Mammary epithelial cell (primary cell): ENCODE data around the gene DUSP16.

Experiments used
- EZH2 ChIP-seq: IDR thresholded peaks from 2 replicates; pipeline ENCODE4 v1.6.1; 2012; ENCODE audit warnings: low read length, inconsistent platforms, borderline replicate concordance
- TF ChIP-seq, protein P1 (sequence below), 2 donors: IDR thresholded peaks in 1 of 2; conservative IDR thresholded peaks in 1 of 2; 2 replicates each; pipeline ENCODE4 v1.5.1; 2011 to 2012; ENCODE audit warnings: inconsistent platforms in 2 of 2, low read length in 2 of 2, mild to moderate bottlenecking in 2 of 2, control low read depth in 1 of 2, low read depth in 1 of 2; ENCODE audit not compliant: insufficient read depth in 1 of 2; ENCODE audit errors: extremely low read depth in 1 of 2

DNA sequence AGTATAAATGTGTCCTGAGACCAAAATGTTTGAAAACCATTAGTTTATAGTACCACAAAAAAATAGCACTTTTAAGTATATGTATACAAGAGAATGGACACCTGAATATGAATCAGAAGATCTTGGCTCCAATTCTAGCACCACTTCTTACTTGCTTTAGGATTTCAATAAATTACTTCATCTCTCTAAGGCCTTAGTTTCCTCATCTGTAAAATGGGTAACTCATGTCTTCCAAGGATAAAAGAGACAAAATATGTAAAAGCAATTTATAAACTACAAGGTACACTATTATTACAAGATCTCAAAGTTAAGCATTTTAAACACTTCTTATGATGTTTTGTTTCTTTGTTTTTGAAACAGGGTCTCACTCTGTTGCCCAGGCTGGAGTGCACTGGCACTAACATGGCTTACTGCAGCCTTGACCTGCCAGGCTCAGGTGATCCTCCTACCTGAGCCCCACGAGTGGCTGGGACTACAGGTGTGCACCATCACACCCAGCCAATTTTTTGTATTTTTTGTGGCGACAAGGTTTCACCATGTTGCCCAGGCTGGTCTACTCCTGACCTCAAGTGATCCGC is 9.4 kb downstream of the DUSP16 start:
- TF ChIP-seq, protein P1, sequence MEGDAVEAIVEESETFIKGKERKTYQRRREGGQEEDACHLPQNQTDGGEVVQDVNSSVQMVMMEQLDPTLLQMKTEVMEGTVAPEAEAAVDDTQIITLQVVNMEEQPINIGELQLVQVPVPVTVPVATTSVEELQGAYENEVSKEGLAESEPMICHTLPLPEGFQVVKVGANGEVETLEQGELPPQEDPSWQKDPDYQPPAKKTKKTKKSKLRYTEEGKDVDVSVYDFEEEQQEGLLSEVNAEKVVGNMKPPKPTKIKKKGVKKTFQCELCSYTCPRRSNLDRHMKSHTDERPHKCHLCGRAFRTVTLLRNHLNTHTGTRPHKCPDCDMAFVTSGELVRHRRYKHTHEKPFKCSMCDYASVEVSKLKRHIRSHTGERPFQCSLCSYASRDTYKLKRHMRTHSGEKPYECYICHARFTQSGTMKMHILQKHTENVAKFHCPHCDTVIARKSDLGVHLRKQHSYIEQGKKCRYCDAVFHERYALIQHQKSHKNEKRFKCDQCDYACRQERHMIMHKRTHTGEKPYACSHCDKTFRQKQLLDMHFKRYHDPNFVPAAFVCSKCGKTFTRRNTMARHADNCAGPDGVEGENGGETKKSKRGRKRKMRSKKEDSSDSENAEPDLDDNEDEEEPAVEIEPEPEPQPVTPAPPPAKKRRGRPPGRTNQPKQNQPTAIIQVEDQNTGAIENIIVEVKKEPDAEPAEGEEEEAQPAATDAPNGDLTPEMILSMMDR (conservative IDR thresholded peaks at IDR 0.05 in 1 of 2, IDR thresholded peaks at IDR 0.05 in 1 of 2; ENCODE audit: extremely low read depth in 1 of 2, insufficient read depth in 1 of 2, low read depth in 1 of 2, low read length in 2 of 2), result no peak
- no peak for TF ChIP-seq EZH2
